H1 (cell line): ENCODE data around the gene HBS1L. TPM values are rescaled to one million over a fixed set of nuclear protein-coding genes. Genes with fewer than 3 reads are reported as not detected.

Experiments
- BACH1 ChIP-seq: IDR thresholded peaks from 2 replicates; pipeline ENCODE4 v1.6.1; 2012; ENCODE audit warnings: low read length, improper control_type of control experiment
- EGR1 ChIP-seq: IDR thresholded peaks from 2 replicates; pipeline ENCODE4 v1.6.1; 2011; ENCODE audit warnings: low read depth, low read length, borderline replicate concordance
- RAD21 ChIP-seq, 2 experiments: IDR thresholded peaks in 1 of 2; conservative IDR thresholded peaks in 1 of 2; 2 replicates each; pipeline ENCODE4 v1.6.1; 2011; ENCODE audit warnings: low read depth in 2 of 2, low read length in 2 of 2, improper control_type of control experiment in 1 of 2, inconsistent platforms in 1 of 2, mild to moderate bottlenecking in 1 of 2, moderate library complexity in 1 of 2
- TEAD4 ChIP-seq: IDR thresholded peaks from 2 replicates; pipeline ENCODE4 v1.6.1; 2012; ENCODE audit warnings: low read depth, low read length, inconsistent platforms, mixed read lengths
- USF2 ChIP-seq: IDR thresholded peaks from 2 replicates; pipeline ENCODE4 v1.6.1; 2011; ENCODE audit warnings: low read length, improper control_type of control experiment
- polyA plus RNA-seq, 7 experiments: library from polyadenylated mRNA; depleted of rRNA in 3 of 7; stranded (reverse) in 5 of 7; unstranded in 2 of 7; fragments of >200 nt in 5 of 7; fragments of 200-250 nt in 2 of 7; gene quantifications; 1 replicate in 5 of 7; 2 replicates in 1 of 7; 4 replicates in 1 of 7; pipeline versions ENCODE4 v1.2.1 to v1.2.3, GENCODE V29; 2011 to 2013; ENCODE audit warnings: missing spikeins in 2 of 7, mixed read lengths in 2 of 7
- total RNA-seq: library from RNA; stranded (reverse); fragmentation: NEBNext Ultra II Directional; extraction: Animal tissue kit (Norgen Biotek cat#: 25700); gene quantifications from 2 replicates; pipeline ENCODE4 v1.2.1, GENCODE V29; 2021

The HBS1L gene
- total and polyA plus RNA-seq, 2 of the 8 experiments (the other 6 are each of a cell fraction or from before 2014, with no cell fraction given), result 28.1 to 97.1 TPM

- TF ChIP-seq BACH1 (no peak), EGR1 (no peak), TEAD4 (no peak), USF2 (no peak), RAD21 (IDR thresholded peaks at IDR 0.05 in 1 of 2, conservative IDR thresholded peaks at IDR 0.05 in 1 of 2; ENCODE audit: low read depth in 2 of 2, low read length in 2 of 2) (no peak)
These were observed 106.5 kb downstream of the HBS1L start (continued) for GRCh38 chr6:134948142-134948541.
